Common myeloid progenitor, CD34-positive (primary cell): Measurements from ENCODE around the gene RNLS.

Source experiments
- CTCF ChIA-PET: fragments of 350-600 bp; sonication (Branson Sonifier 250); formaldehyde crosslinking; loops from one replicate; lab custom pipeline; 2021; ENCODE audit warnings: antibody characterized with exemption; lab: Charles Lee
- POLR2A ChIA-PET: fragments of 350-600 bp; sonication (Branson Sonifier 250); formaldehyde crosslinking; loops from one replicate; lab custom pipeline; 2021; ENCODE audit warnings: antibody characterized with exemption; lab: Charles Lee
- DNase-seq, 3 donors: peaks; one replicate each; pipeline versions ENCODE4 v3.0.0 to v3.0.0-alpha.2; 2013
- H3K27ac ChIP-seq, 2 experiments: 1 replicate in 1 of 2; 2 replicates in 1 of 2; pipeline ENCODE4 v1.7.0; 2013; ENCODE audit warnings: inconsistent platforms in 2 of 2, low read length in 2 of 2, mild to moderate bottlenecking in 2 of 2, low read depth in 1 of 2, moderate library complexity in 1 of 2; ENCODE audit not compliant: severe bottlenecking in 2 of 2, insufficient read depth in 1 of 2, poor library complexity in 1 of 2
- H3K27me3 ChIP-seq, 5 experiments: replicated peaks in 2 of 5; 1 replicate in 3 of 5; 2 replicates in 2 of 5; pipeline versions ENCODE4 v1.6.1 to v1.7.0; 2013; ENCODE audit warnings: low read length in 4 of 5, mild to moderate bottlenecking in 2 of 5, moderate library complexity in 2 of 5, inconsistent platforms in 1 of 5; ENCODE audit not compliant: insufficient read depth in 5 of 5, control insufficient read depth in 4 of 5
- H3K36me3 ChIP-seq, 4 experiments: 1 replicate in 2 of 4; 2 replicates in 2 of 4; pipeline versions ENCODE4 v1.6.1 to v1.7.0; 2013; ENCODE audit warnings: low read length in 3 of 4, control low read depth in 1 of 4, mild to moderate bottlenecking in 1 of 4; ENCODE audit not compliant: control insufficient read depth in 4 of 4, insufficient read depth in 4 of 4
- H3K4me1 ChIP-seq, 4 experiments: 1 replicate in 3 of 4; 2 replicates in 1 of 4; pipeline versions ENCODE4 v1.6.1 to v1.7.1; 2013; ENCODE audit warnings: low read length in 3 of 4, mild to moderate bottlenecking in 3 of 4, control low read depth in 1 of 4, inconsistent platforms in 1 of 4, moderate library complexity in 1 of 4; ENCODE audit not compliant: control insufficient read depth in 4 of 4, insufficient read depth in 4 of 4; ENCODE audit errors: control extremely low read depth in 1 of 4
- H3K4me3 ChIP-seq, 7 experiments: 1 replicate in 4 of 7; 2 replicates in 3 of 7; pipeline versions ENCODE4 v1.5.1 to v1.7.0; 2013; ENCODE audit warnings: mild to moderate bottlenecking in 7 of 7, low read length in 6 of 7, moderate library complexity in 6 of 7, inconsistent platforms in 2 of 7, low read depth in 2 of 7, control low read depth in 1 of 7; ENCODE audit not compliant: insufficient read depth in 4 of 7, control insufficient read depth in 1 of 7; ENCODE audit errors: extremely low read depth in 1 of 7
- H3K9me3 ChIP-seq, 5 experiments: 1 replicate in 4 of 5; 2 replicates in 1 of 5; pipeline versions ENCODE4 v1.6.1 to v1.7.1; 2013; ENCODE audit warnings: low read length in 4 of 5, mild to moderate bottlenecking in 2 of 5, inconsistent platforms in 1 of 5, low read depth in 1 of 5, moderate library complexity in 1 of 5; ENCODE audit not compliant: control insufficient read depth in 4 of 5, insufficient read depth in 2 of 5; ENCODE audit errors: control extremely low read depth in 1 of 5
- WGBS: methylation state at CpG from one replicate; pipeline ENCODE4 v1.1.5; 2013; ENCODE audit not compliant: insufficient coverage; 5-methylcytosine and 5-hydroxymethylcytosine counted together

The RNLS gene

GRCh38 chr10:88512599-88512998 lies 70.5 kb downstream of the RNLS start:
- Histone ChIP-seq H3K4me1 (no peaks in the 10 kb centered on the region), H3K36me3 (no peaks in the 10 kb centered on the region), H3K27me3 (no peaks in the 10 kb centered on the region), H3K4me3 (no peak overlapping the region), H3K9me3 (peaks cover 0 to 4% (median 0%) of the 10 kb centered on the region in 5 experiments), H3K27ac (no peak overlapping the region)
- ChIA-PET CTCF (no interaction called here), POLR2A (no interaction called here)
- no peak for DNase-seq
- 83% methylated on average over 1 of the region's 2 CpGs for WGBS

- H3K9me3 ChIP-seq, result no peaks in the 10 kb centered on the region
- CTCF ChIA-PET, result no interaction called here
- no peaks in the 10 kb centered on the region for H3K36me3 ChIP-seq
- H3K27me3 ChIP-seq, result no peaks in the 10 kb centered on the region
- H3K4me1 ChIP-seq, result no peaks in the 10 kb centered on the region
- no peak overlapping the region for H3K27ac ChIP-seq
- DNase-seq, result no peak
- WGBS, result 100% methylated on average over 1 of the region's 3 CpGs
- H3K4me3 ChIP-seq, result no peak overlapping the region
- POLR2A ChIA-PET, result no interaction called here
Observed at GRCh38 chr10:88508796-88509195, 74.3 kb downstream of the RNLS start.

- H3K9me3 ChIP-seq, result no peaks in the 10 kb centered on the region
- H3K4me3 ChIP-seq, result no peak overlapping the region
- no peak for DNase-seq
- H3K27me3 ChIP-seq, result no peaks in the 10 kb centered on the region
- WGBS, result 100% methylated on average over 2 of the region's 3 CpGs
- ChIA-PET POLR2A (no interaction called here), CTCF (no interaction called here)
- no peaks in the 10 kb centered on the region for H3K4me1 ChIP-seq
- no peaks in the 10 kb centered on the region for H3K36me3 ChIP-seq
- H3K27ac ChIP-seq, result no peak overlapping the region
Observed at GRCh38 chr10:88507826-88508453, 75.2 kb downstream of the RNLS start.

GRCh38 chr10:88507404-88507803 lies 75.7 kb downstream of the RNLS start:
- WGBS, result no CpG with 5 or more reads among the region's 1 CpG
- no peaks in the 10 kb centered on the region for H3K27me3 ChIP-seq
- H3K4me3 ChIP-seq, result no peak overlapping the region
- ChIA-PET CTCF (interaction anchor here (0.9 kb wide), 1 partner anchor 9 kb away, joined by 3 read pairs; no protein-coding TSS in a partner anchor), POLR2A (no interaction called here)
- no peak overlapping the region for H3K27ac ChIP-seq
- H3K4me1 ChIP-seq, result no peaks in the 10 kb centered on the region
- H3K36me3 ChIP-seq, result no peaks in the 10 kb centered on the region
- peak in 1 of 3 donors; percentile 7 for DNase-seq
- H3K9me3 ChIP-seq, result peaks cover 0 to 3% (median 0%) of the 10 kb centered on the region in 5 experiments

- ChIA-PET CTCF (interaction anchor here (0.6 kb wide), 1 partner anchor 394 kb away, joined by 3 read pairs; no protein-coding TSS in a partner anchor), POLR2A (no interaction called here)
- peaks cover 0 to 5% (median 0%) of the 10 kb centered on the region in 5 experiments for H3K9me3 ChIP-seq
- WGBS, result no CpG with 5 or more reads among the region's 1 CpG
- no peak for DNase-seq
- no peak overlapping the region for H3K27ac ChIP-seq
- H3K4me1 ChIP-seq, result no peaks in the 10 kb centered on the region
- no peaks in the 10 kb centered on the region for H3K36me3 ChIP-seq
- no peaks in the 10 kb centered on the region for H3K27me3 ChIP-seq
- no peak overlapping the region for H3K4me3 ChIP-seq
Observed at GRCh38 chr10:88505680-88506215, 77.4 kb downstream of the RNLS start.

GRCh38 chr10:88505265-88505664 lies 77.9 kb downstream of the RNLS start:
- H3K4me1 ChIP-seq, result no peaks in the 10 kb centered on the region
- DNase-seq, result no peak
- ChIA-PET CTCF (interaction anchor here (0.6 kb wide), 1 partner anchor 393 kb away, joined by 3 read pairs; no protein-coding TSS in a partner anchor), POLR2A (no interaction called here)
- H3K27me3 ChIP-seq, result no peaks in the 10 kb centered on the region
- 100% methylated on average over 1 of the region's 1 CpG for WGBS
- H3K36me3 ChIP-seq, result no peaks in the 10 kb centered on the region
- H3K27ac ChIP-seq, result no peak overlapping the region
- H3K9me3 ChIP-seq, result peaks cover 0 to 5% (median 0%) of the 10 kb centered on the region in 5 experiments
- no peak overlapping the region for H3K4me3 ChIP-seq

GRCh38 chr10:88500656-88501055 lies 82.5 kb downstream of the RNLS start:
- ChIA-PET CTCF (interaction anchor here (1.3 kb wide), 1 partner anchor 34 kb away, joined by 3 read pairs; no protein-coding TSS in a partner anchor), POLR2A (no interaction called here)
- Histone ChIP-seq H3K4me1 (peaks cover 0 to 7% (median 0%) of the 10 kb centered on the region in 4 experiments), H3K27ac (no peak overlapping the region), H3K4me3 (no peak overlapping the region), H3K9me3 (peaks cover 0 to 5% (median 0%) of the 10 kb centered on the region in 5 experiments), H3K36me3 (no peaks in the 10 kb centered on the region), H3K27me3 (no peaks in the 10 kb centered on the region)
- no peak for DNase-seq
- WGBS, result no CpG with 5 or more reads among the region's 2 CpGs
